ENCODE data around the gene RNF144B.
A peak's percentile ranks its signal among the peaks of the same experiment; 100 is the strongest.

The RNF144B gene

DNA sequence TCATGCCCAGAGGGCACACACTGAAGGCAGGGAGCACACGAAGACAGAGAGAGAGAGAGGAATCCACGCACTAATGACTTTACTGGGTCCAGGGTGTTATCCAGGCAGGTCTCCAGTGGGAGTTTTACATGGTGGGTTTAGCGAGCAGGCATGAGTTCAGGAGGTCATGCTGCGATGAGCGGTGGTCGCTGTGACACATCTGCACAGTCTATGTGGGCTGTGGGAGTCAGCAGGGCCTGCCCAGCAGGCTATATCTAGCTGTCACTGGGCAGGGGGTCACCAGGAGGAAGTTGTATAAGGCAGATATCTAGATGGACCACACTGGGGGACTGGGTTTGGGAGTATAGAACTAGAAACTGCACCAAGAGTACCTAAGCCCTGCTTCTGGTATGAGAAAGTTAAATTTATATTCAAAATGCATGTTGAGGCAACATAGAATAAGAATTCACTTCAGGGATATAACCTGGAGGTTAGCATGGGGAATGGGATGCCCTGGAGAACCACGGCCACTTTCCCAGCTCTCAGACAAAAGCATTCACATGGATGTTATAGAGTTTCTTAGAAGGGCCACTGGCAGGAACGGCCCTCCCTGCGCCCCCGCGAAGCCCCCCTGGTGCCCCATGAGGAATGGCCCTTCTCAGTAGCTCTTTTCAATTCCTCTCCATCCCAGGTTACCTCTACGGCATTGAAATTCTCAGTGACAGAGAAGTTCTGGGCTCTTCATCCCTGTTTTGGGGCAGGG, 113.9 kb downstream of the RNF144B start:
- H3K4me1 Mint-ChIP-seq: peaks cover 5% of the 10 kb centered on the region
- TF ChIP-seq CTCF (IDR thresholded peaks at IDR 0.05): no peak
- no peaks in the 10 kb centered on the region for H3K9me3 Mint-ChIP-seq
- DNase-seq: no peak
- no peak overlapping the region for H3K4me3 Mint-ChIP-seq
- H3K27ac Mint-ChIP-seq: no peak overlapping the region
- H3K27me3 Mint-ChIP-seq (ENCODE audit: low read depth, poor library complexity): peaks cover 4% of the 10 kb centered on the region
- H3K36me3 Mint-ChIP-seq (ENCODE audit: low read depth): no peaks in the 10 kb centered on the region

GRCh38 chr6:18501663-18502013, 114.5 kb downstream of the RNF144B start:
- Mint-ChIP-seq H3K27me3 (ENCODE audit: low read depth, poor library complexity) (peaks cover 4% of the 10 kb centered on the region), H3K9me3 (no peaks in the 10 kb centered on the region), H3K27ac (no peak overlapping the region), H3K4me1 (peaks cover 8% of the 10 kb centered on the region), H3K36me3 (ENCODE audit: low read depth) (no peaks in the 10 kb centered on the region), H3K4me3 (no peak overlapping the region)
- no peak for DNase-seq
- no peak for TF ChIP-seq CTCF (IDR thresholded peaks at IDR 0.05)

- no peak for DNase-seq
- Mint-ChIP-seq H3K4me3 (no peak overlapping the region), H3K27me3 (ENCODE audit: low read depth, poor library complexity) (peaks cover 4% of the 10 kb centered on the region), H3K4me1 (peaks cover 12% of the 10 kb centered on the region), H3K36me3 (ENCODE audit: low read depth) (no peaks in the 10 kb centered on the region), H3K27ac (no peak overlapping the region), H3K9me3 (no peaks in the 10 kb centered on the region)
- no peak for TF ChIP-seq CTCF (IDR thresholded peaks at IDR 0.05)
These were observed 116.0 kb downstream of the RNF144B start for GRCh38 chr6:18503206-18503592.

- peak; percentile 85 for TF ChIP-seq CTCF (IDR thresholded peaks at IDR 0.05)
- peaks cover 4% of the 10 kb centered on the region for H3K27me3 Mint-ChIP-seq (ENCODE audit: low read depth, poor library complexity)
- peaks cover 12% of the 10 kb centered on the region for H3K4me1 Mint-ChIP-seq
- H3K27ac Mint-ChIP-seq: no peak overlapping the region
- no peaks in the 10 kb centered on the region for H3K9me3 Mint-ChIP-seq
- no peak overlapping the region for H3K4me3 Mint-ChIP-seq
- H3K36me3 Mint-ChIP-seq (ENCODE audit: low read depth): no peaks in the 10 kb centered on the region
- peak; percentile 43 for DNase-seq
These were observed 116.6 kb downstream of the RNF144B start for GRCh38 chr6:18503593-18504231.

DNA sequence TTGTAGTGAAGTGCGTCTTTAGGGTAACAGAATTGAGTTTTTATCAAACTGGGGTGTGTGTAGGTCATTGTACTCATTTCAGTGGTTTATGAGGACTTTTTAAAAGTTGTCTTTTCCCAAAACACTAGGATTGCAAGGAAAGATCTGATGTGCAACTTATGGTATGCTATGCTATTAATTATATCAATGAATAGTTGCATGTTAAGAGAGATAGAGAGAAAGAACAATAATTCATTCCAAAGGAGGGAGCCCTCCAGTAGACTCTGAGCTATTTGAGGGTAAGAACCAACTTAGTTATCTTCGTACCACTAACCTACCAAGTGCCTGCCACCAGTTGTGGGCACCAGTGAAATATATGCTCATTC, 117.1 kb downstream of the RNF144B start:
- no peak for DNase-seq
- peak; percentile 20 for TF ChIP-seq CTCF (IDR thresholded peaks at IDR 0.05)
- H3K36me3 Mint-ChIP-seq (ENCODE audit: low read depth): no peaks in the 10 kb centered on the region
- H3K9me3 Mint-ChIP-seq: no peaks in the 10 kb centered on the region
- H3K4me1 Mint-ChIP-seq: peaks cover 12% of the 10 kb centered on the region
- H3K4me3 Mint-ChIP-seq: no peak overlapping the region
- H3K27me3 Mint-ChIP-seq (ENCODE audit: low read depth, poor library complexity): peaks cover 4% of the 10 kb centered on the region
- H3K27ac Mint-ChIP-seq: no peak overlapping the region
